Stimulated activated CD8-positive, alpha-beta memory T cell treated with anti-CD3 and anti-CD28 coated beads, Interleukin-4, amount 100 ng/mL, for 24 hours (primary cell): ENCODE measurements around the gene LTBP4.

Experiments used
- DNase-seq: peaks from one replicate; pipeline ENCODE4 v3.0.0-alpha.2; 2020; ENCODE audit warnings: low read depth

The LTBP4 gene

GRCh38 chr19:40662925-40663694 is 61.9 kb downstream of the LTBP4 start:
- DNase-seq: peak; percentile 89

- DNase-seq: no peak
Observed at GRCh38 chr19:40663695-40664692, 62.8 kb downstream of the LTBP4 start.

DNA sequence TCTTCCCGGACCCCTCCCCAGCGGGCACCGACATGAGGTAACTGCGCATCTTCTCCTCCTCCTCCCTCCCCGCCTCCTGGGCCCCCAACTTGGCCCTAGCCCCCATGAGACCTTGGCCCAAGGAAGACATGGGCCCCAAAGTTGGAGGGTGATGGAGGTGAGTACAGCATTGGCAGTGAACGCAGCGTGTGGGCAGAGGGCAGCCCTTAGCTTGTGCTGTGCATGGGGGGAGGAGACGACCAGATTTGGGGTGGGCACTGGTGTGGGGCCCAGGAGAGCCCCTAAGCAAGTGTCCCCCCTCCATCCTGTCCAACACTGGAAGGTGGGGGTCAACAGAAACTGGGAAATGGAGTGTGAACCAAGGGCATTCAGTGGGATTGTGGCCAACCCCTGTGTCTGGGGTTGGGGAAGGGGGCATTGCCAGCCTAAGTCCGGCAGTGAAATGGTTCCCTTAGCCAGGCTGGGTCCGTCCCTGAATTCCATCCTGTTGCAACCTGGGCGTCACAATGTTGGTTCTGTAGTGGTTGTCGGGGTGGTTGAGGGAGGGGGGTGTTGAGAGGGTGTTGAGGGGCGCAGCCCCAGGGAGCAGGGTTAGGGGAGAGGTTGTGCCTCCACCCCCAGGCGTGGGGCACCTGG is 65.8 kb downstream of the LTBP4 start:
- DNase-seq: no peak

- no peak for DNase-seq
Observed at GRCh38 chr19:40667602-40668001, 66.4 kb downstream of the LTBP4 start.

DNA sequence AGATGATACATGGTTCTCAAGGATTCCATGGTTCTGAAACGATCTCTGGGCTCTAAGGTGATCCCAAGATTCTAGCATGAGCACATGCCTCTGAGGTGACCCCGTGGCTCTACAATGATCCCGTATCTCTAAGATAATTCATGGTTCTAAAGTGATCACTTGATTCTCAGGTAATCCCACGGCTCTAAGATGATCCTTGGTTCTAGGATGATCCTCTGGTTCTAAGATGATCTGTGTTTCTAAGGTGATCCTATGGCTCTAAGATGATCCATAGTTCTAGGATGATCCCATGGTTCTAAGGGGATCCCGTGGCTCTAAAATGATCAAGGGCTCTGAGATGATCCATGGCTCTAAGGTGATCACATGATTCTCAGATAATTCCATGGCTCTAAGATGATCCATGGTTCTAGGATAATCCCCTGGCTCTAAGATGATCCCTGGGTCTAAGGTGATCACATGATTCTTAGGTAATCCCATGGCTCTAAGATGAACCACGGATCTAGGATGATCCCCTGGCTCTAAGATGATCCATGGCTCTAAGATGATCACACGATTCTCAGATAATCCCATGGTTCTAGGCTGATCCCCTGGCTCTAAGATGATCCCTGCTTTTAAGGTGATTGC is 67.9 kb downstream of the LTBP4 start:
- DNase-seq: no peak

DNA sequence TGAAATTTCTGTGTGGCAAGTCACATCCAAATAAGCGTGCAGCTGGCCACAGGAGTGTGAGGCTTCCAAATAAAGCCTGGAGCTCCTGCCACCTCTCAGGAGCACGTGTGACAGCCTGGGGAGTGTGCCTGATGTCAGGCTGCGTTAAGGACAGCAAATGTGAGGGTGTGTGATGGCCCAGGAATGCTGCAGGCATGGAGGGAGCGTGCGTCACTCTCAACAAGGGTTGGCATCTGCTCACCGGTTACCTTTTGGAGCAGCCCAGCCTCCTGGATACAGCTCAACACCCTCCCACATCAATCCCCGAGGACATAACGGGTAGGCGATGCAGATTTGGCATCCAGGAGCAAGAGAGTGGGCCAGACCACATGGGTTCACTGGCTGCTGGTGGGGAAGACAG is 70.2 kb downstream of the LTBP4 start:
- no peak for DNase-seq

DNA sequence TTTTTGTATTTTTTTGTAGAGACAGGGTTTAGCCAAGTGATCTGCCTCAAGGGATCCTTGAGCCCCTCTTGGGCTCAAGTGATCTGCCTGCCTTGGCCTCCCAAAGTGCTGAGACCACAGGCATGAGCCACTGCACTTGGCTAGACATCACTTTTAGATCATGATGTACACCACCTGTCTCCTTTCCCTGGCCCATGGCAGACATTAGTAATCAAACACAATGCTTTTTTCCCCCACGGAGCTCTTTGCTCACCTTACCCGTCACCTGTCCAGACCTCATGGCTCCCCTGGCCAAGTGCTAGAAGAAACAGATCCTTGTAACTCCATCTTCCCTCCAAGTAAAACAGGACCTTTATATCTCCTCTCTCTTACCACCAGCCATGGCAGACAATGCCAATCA is 70.9 kb downstream of the LTBP4 start:
- DNase-seq: no peak

GRCh38 chr19:40672573-40673299 is 71.6 kb downstream of the LTBP4 start:
- DNase-seq: no peak

DNA sequence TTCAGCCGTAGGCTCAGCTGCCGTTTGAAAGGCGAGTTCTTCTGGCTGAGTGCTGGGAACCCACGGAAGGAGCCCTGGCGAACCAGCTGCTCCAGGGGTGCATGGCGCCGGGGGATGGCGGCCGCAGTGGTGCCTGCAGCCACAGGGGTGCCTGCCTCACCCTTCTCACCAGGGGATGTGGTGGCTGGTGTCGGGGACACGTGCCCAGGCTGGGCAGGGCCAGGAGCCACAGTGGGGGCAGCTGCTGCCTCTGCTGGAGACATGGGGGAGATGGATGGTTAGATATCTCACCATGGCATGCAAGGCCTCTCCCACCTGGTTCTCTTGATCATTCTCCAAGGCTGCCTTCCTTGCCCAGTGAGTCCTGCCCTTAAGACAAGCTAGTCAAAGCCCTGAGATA is 72.2 kb downstream of the LTBP4 start:
- DNase-seq: no peak

DNA sequence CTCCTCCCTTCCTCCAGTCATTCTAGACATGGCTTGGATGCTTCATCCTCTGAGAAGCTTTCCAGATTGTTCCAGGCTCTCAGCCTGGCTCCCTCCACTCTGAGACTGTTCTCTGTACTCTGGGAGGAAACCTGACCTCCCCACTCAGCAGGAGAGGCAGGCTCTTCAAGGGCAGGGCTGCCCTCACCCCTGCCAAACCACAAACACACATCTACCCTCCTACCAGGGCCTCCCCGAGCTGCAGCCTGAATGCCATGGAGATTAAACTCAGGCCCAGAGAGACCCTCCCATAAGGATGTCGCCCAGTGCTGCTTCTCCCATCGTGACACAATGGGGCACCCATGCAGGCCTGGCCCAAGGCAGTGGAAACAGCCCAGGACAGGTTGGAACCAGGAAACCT is 73.1 kb downstream of the LTBP4 start:
- DNase-seq: no peak

DNA sequence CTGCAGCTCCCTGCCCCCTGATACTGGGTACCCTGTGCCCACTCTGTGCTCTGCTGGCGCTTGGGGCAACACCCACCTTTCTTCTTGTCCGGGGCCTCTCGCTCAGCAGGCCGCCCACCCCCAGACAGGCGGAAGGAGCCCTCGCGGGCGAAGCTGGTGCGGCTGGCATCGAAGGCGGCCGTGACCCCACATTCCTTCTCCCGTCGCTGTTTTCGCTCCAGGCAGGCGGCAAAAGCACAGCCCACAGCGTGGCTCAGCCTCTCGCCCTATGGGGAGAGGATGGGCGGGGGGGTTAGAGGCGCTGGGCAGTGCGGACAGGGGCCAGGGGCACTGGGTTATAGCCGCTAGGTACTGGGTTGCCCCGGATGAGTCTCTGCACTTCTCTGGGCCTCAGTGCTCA is 76.0 kb downstream of the LTBP4 start:
- DNase-seq: no peak
